ENCODE data around the gene PPP6C.
"Not testable (repeated sequence)": the region's sequence is repeated elsewhere in the genome, so short reads cannot be mapped to it uniquely, and the experiment has no call there.

The PPP6C gene

DNA sequence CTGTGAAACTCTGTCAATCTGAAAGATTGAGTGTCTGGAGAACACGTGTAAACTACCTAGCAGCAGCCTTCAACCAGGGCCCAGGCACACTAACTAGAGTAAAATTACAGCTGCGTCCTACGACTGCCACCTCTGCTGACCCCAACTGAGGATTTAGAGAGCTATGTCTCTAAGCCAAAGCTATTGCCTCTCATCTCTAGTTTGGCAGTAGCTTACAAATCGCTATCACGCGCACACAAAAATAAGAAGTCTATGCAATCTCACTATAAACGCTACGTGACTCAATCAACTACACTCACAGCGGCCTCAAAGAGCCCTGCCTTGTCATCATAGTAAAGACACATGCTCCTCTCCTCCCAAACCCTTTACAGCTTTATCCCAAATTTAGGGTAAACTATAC is 8.7 kb downstream of the PPP6C start:
- no peak for DNase-seq

DNA sequence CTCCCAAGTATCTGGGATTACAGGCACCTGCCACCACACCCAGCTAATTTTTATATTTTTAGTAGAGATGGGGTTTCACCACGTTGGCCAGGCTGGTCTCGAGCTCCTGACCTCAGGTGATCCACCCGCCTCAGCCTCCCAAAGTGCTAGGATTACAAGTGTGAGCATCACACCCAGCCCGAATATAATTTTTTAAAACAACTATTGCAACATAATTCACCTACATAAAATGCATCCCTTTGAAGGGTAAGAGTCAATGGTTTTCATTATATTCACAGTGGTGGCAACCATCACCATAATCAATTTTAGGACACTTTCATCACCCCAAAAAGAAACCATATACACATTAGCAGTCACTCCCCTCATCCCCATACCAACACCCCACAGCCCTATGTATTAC is 9.8 kb downstream of the PPP6C start:
- DNase-seq = not testable (repeated sequence)

DNA sequence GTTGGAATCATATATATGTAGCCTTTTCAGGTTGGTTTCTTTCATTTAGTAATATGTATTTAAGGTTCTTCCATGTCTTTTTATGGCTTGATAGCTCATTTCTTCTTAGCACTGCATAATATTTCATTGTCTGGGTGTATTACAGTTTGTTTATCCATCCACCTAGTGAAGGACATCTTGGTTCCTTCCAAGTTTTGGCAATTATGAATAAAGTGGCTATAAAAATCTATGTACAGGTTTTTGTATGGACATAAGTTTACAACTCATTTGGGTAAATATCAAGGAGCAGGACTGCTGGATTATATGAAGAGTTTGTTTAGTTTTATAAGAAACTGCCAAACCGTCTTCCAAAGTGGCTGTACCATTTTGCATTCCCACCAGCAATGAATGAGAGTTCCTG is 11.7 kb downstream of the PPP6C start:
- DNase-seq = no peak

DNA sequence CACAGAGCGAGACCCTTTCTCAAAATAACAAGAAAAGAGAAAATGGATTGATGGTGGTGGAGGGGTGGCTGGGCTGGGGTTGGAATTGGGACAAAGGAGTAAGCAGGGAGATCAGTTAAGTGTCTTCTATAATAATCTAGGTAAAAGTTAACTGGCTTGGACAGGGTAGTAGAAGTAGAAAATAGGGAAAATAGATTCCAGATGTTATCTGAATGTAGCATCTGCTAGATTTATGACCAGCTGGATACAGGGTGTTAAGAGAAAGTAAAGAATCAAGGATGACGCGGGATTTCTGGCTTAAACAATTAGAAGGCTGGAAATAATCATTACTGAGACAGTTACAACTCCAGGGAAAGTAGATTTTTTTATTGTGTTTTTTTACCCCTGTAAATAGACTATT is 13.0 kb downstream of the PPP6C start:
- no peak for DNase-seq

DNA sequence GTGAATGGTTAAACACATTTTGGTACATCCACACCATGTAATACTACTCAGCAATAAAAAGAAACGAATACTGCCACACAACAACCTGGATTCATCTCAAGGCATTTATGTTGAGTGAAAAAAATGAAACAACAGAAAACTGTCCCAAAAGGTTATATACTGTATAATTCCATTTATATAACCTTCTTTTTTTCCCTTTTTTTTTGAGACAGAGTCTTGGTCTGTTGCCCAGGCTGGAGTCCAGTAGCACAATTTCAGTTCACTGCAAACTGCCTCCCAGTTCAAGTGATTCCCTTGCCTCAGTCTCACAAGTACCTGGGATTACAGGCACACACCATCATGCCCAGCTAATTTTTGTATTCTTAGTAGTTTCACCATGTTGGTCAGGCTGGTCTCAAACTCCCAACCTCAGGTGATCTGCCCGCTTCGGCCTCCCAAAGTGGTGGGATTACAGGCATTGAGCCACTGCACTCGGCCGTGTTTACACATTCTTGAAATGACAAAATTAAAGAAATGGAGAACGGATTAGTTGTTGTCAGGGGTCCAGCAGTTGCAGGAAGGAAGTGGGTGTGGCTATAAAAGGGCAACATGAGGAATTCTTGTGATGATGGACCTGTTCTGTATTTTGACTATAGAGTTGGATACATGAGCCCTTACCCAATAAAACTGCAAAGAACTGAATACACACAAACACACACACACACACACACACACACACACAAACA is 17.4 kb downstream of the PPP6C start:
- no peak for DNase-seq

DNA sequence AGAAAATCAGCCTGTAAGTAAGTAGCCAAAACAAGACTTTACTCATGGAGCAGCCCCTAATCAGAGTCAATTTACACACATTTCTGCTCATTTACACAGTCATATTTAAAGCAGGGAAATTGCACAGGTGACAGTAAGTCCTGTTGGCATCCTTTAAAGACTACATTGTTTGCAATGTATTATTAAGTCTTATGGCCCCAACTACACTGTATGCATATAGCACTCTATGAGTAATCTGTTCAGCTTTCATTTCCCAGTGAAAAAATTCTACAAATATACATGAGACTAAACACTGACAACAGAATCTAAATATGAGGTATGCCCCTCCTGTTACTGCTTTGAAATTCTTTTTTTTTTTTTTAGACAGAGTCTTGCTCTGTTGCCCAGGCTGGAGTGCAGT is 19.7 kb downstream of the PPP6C start:
- no peak for DNase-seq

DNA sequence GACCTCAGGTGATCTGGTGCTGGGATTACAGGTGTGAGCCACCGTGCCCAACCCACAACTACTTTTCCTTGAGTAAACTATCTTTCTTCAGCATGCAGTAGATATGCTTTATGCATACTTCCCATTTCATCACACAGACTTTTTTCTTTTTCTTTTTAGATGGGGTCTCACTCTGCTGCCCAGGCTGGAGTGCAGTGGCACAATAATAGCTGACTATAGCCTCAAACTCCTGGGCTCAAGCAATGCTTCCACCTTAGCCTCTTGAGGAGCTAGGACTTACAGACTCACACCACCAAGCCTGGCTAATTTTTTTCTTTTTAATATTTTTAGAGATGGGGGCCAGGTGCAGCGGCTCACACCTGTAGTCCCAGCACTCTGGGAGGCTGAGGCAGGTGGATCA is 22.8 kb downstream of the PPP6C start:
- no peak for DNase-seq

DNA sequence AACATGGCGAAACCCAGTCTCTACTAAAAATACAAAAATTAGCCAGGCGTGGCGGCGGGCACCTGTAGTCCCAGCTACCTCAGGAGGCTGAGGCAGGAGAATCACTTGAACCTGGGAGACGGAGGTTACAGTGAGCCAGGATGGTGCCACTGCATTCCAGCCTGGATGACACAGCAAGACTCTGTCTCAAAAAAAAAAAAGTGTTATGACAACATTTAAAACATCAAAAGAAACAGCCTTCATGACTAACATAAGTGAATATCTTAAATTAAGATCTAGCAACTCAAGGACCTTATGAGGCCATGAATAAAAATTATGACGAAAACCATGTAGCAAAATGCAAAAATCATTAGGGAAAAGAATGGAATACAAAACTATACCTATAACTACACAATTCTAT is 26.7 kb downstream of the PPP6C start:
- DNase-seq = not testable (repeated sequence)

DNA sequence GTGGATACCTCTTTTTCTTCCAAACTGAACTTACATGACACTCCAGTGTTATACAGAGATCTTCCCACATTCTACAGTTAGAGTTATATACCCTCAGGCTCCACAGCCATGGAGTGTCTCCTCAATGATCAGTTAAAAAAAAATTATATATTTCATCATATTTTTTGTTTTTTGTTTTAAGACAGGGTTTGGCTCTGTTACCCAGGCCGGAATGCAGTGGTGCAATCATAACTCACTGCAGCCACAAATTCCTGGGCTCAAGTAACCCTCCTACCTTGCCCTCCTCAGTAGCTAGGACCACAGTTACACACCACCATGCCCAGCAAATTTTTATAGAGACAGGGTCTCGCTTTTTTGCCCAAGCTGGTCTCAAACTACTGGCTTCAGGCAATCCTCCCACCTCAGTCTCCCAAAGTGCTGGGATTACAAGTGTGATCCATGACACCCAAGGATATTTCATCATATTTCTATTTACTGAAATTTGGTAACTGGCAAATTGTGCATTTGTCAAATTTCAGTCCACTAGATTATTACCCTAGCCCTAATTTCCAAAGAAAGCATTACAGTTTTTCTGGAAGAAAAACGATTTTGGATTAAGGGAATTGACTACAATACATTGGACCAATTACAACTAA is 28.2 kb downstream of the PPP6C start:
- no peak for DNase-seq

DNA sequence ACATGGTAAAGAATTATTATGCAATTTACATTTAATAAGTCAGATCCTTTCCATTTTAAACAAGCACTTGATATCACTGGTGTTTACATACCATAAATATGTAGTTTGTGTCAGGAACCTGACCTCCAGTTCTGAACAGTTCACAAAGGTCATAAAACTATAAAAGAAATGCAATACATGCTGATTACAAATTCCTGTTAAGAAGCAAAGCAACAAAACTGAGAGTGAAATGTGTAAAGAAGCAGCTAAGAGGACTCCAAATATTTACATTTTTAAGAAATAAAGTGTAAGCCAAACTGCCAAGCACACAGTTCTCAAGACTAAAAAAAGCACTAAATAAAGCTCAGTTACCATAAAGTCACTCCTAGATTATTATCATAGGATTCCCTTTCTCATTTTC is 28.9 kb downstream of the PPP6C start:
- no peak for DNase-seq

DNA sequence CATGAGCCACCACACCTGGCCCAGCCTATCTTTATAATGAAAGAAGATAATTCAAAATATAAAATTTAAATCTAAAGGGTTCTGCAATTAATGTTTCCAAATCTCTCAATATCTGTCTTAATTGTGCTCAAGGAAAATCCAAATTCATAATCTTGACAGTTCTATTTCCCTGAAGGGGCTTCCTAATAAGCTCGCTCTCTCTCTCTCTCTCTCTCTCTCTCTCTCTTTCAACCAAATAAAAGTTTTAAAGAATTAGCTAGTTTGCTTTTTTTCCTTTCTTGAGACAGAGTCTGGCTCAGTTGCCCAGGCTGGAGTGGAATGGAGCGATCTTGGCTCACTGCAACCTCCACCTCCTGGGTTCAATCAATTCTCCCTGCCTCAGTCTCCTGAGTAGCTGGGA is 33.1 kb downstream of the PPP6C start:
- DNase-seq = no peak

DNA sequence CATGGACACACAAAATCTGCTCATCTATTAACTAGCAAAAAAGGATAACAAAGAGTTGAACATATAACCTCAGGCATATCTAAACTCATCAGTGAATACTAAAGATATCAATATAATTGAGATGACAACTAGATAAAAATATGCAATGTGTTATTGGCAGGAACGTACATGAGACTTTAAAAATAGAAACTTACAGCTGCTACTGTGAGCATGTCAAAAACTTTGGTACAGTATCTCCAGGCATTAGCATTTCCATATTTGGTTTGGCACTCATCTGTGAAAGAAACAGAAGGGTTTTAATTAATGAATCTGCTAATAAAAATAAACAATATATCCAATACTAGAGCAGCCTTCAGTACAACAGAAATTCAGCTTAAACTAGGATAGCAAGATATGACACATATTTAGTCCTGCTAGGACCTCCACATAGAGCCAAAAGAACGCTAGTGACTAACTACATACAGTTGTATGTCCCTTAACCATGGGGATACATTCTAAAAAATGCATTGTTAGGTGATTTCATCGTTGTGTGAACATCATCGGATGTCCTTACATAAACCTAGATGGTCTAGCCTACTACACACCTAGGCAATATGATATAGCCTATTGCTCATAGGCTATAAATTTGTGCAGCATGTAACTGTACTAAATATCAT is 35.8 kb downstream of the PPP6C start:
- no peak for DNase-seq

DNA sequence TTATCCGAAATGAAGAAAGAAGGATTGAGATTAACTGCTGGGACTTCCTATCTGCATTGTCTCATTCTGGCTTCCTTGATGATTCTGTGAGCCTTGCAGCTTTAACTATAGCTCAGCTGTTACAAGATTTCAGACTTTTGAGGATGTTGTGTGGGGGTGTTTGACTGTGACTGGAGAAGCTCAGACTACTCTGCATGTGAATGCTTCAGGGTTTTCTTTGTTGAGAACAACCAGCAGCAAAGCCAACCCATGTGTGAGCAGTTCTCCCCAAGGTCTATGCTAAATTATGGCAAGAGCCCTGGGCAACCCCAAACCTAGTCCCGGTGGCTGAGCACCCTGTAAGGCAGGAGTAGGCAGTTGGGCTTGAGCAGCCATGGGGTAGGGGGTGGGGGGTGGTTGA is 37.9 kb downstream of the PPP6C start:
- no peak for DNase-seq

DNA sequence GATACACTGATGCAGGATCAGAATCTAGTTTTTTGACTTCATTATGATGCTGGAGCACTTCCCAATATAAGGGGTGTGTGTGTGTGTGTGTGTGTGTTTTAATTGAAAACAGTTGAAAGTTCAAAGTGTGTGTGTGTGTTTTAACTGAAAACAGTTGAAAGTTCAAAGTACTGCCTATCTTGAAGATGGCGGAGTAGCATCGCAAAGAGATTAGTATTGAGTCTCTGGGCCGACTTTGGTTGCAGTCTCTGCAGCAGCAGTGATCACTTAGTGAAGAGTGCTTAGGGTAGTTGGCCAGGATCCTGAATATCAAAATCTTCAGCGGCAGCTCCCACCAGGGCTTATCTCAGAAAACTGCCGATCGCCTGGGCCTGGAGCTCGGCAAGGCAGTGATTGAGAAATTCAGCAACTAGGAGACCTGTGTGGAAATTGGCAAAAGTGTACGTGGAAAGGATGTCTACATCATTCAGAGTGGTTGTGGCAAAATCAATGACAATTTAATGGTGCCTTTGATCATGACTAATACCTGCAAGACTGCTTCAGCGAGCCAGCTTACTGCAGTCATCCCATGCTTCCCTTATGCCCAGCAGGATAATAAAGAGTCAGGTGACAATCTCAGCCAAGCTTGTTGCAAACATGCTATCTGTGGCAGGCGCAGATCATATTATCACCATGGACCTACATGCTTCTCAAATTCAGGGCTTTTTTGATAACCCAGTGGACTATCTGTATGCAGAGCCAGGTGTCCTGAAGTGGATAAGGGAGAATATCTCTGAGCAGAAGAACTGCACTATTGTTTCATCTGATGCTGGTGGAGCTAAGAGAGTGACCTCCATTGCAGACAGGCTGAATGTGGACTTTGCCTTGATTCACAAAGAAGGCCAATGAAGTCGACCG is 39.0 kb downstream of the PPP6C start:
- no peak for DNase-seq

DNA sequence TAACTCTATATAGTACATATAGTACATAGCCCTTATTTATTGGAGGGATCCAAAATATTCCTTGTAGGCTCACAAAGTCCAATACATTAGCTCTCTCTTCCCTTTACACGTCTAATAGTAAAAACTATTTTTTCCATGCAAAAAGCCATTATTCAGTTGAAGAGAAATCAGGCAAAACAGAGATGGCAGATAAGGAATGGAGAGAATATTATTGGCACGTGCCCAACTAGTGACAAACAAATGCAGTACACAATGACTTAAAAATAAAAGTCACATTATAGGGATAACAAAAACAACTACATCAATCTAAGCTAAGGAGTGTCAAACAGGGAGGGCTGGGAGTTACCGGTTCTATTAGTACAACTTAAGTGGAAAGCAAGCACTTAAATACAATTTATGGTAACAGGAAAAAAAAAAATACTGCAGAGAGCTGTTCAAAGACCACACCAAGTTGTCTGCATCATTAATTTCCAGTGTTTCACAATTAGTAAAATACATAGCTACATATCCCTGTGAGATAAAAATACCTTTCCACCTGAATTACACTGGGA is 42.1 kb downstream of the PPP6C start:
- DNase-seq = no peak

DNA sequence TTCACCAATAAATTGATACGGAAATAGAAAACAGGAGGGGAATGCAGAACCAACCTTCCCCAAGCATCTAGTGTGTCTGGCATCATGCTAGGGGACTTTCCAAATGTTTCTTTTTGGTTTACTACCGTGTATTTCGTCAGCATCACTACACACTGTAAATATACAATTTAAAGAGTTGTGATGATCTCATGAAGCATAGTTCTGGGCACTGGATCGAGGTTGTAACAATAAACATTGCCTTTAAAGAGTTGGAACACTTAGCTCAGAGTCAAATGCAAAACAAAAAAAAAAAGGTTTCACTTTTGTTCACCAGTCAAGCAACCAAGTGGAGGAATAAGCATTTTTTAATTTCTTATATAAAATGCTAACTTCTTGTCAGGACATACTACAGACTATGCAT is 43.4 kb downstream of the PPP6C start:
- DNase-seq = no peak

DNA sequence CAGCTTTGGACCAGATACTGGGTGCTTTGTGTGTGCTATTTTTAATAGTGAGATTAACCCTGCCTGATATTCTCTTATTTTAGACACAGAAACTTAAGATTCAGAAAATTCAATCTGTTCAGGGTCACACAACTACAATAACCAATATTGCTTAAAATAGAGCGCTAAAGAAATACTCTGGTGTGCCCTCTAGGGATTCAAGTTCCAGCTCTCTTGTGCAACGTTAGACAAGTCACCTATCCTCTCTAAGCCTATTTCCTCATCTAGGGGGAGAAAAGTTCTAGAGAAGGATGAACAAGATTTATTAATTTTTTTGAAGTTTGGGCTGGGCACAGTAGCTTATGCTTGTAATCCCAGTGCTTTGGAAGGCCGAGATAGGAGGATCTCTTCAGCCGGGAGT is 44.2 kb downstream of the PPP6C start:
- no peak for DNase-seq

DNA sequence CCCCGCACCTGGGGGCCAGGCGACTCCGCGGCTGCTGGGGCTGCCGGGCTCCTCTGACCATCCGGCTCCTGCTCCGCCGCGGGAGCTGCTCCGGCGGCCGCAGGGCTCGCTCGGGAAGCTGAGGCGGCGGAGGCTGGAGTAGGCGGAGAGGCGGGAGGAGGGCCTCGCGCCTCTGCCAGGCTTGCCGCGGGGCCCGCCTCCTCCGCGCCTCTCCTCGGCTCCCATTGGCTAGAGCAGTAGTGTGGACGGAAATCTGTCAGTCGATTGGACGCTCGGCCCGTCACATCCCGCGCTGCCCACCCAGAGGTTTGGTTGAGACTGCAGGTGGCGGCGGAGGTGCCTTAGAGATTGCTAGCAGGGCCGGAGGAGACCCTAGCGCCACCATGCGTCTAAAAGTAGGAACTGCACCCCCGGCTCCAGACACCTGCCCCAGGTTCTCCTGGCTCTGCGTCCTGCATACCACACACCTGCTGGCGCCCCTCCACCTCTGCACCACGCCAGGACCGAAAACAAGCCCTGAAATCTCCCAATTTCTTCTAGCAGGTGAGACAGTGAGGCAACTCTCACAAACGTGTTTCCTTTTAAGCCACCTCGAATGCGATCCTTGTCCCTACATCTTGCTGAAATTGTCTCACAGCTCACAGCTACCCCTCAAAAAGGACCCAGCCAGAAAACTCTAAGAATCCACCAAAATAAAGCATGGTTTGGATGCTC is 46.1 kb downstream of the PPP6C start, which contains the start of gene SCAI:
TSS of gene SCAI (minus strand) at position 152 of the 714 bp plus-strand sequence. CDS start at position 61, 91 bp downstream.
- peak; percentile 99 for DNase-seq

DNA sequence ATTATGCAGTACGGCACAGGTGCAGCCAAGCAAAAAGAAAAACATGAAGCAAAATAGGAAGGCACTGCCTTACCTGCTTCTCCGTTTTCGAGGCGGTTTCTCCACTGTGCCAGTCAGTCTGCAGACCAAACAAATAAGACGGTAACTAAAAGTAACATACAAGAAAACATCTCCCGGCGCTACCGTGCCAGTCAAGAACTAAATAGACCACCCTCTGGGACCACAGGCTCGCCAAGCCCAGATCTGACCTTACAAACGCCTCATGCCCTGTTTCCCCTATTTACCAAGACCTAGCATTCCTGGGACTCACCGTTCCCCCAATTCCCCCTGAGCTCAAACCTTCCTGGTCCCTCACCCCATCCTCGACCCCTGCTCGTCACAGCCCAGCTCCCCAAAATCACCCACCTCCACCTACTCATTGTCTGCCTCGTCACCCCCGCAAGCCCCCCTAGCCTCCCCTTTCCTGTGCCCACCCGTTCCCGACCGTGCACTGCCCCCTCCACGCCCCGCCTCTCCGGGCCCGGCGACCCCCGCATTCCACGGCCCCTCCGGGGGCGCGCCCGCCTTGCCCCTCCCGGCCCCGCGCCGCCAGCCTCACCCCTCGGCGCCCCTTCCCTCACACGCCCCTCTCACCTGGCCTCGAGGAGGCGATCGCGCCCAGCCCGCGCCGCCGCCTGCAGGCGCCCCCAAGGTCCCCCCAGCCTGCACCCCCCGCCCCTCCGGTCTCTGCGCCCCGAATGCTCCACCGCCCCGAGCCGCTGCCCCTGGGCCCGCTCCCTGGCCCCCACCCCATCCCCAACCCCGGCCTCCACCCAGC is 46.8 kb downstream of the PPP6C start:
- peak; percentile 23 for DNase-seq

DNA sequence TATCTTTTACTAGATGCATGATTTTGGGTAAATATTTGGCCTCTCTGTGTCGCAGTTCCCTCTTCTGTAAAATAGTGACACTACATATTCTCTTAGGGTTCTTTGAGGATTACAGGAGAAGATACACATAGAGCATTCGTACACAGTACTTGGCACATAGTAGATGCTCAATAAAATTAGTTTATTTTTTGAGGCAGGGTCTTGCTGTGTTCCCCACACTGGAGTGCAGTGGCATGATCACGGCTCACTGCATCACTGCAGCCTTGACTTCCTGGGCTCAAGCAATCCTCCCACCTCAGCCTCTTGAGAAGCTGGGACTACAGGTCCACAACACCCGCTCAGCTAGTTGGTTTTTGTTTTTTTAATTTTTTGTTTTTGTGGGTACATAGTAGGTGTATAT is 47.9 kb downstream of the PPP6C start:
- DNase-seq = no peak

DNA sequence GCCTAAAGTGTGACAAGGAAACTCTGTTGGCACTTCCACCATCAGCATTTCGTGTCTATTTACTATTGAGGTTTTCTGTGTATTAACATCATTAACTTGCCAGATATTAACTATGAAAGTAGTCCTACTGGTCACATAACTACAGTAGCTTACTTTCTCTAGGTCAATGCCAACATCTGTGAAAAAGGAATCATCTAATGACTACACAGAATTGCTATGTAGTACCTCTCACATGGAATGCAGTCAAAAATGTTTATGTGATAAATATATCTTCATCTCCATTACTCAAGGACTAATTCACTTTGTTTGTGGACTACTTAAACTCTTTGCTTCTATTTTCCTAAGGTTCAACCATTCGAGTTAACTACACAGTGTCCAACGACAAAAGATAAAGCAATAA is 48.4 kb downstream of the PPP6C start:
- no peak for DNase-seq

Data from CD4-positive, alpha-beta T cell treated with Interleukin-6 for 4 hours (primary cell).